Ascending aorta (tissue), 2 donors: ENCODE results near the gene E2F3. TPM values are rescaled to one million over a fixed set of nuclear protein-coding genes. Genes with fewer than 3 reads are reported as not detected.

Source experiments
- DNase-seq, 2 donors: peaks; one replicate each; pipeline ENCODE4 v3.0.0-alpha.2; 2019; ENCODE audit warnings: low spot score in 2 of 2
- H3K27ac ChIP-seq, 2 donors: fragments of 200-600 bp; sonication (generic); one replicate each; pipeline ENCODE4 v1.5.1; 2016 to 2017; ENCODE audit warnings: mild to moderate bottlenecking in 1 of 2
- H3K27me3 ChIP-seq: fragments of 200-600 bp; sonication (generic); one replicate; pipeline ENCODE4 v1.5.1; 2017
- H3K36me3 ChIP-seq, 2 donors: fragments of 200-600 bp; sonication (generic); one replicate each; pipeline ENCODE4 v1.5.1; 2016
- H3K4me1 ChIP-seq, 2 donors: fragments of 200-600 bp; sonication (generic); one replicate each; pipeline ENCODE4 v1.5.1; 2016 to 2017; ENCODE audit warnings: mild to moderate bottlenecking in 1 of 2
- H3K4me3 ChIP-seq, 2 donors: fragments of 200-600 bp; sonication (generic); one replicate each; pipeline ENCODE4 v1.5.1; 2016 to 2017; ENCODE audit warnings: mild to moderate bottlenecking in 1 of 2
- H3K9me3 ChIP-seq, 2 donors: fragments of 200-600 bp; sonication (generic); one replicate each; pipeline ENCODE4 v1.5.1; 2016
- CTCF ChIP-seq, 3 experiments: fragments of 200-600 bp in 2 of 3; fragments of 450-650 bp in 1 of 3; sonication (generic) in 2 of 3; IDR thresholded peaks; one replicate each; pipeline ENCODE4 v1.5.1; 2016 to 2019; ENCODE audit warnings: antibody characterized with exemption in 3 of 3, mild to moderate bottlenecking in 1 of 3, moderate library complexity in 1 of 3
- intact Hi-C: fragments of 100-400 bp; cut with DNase I; formaldehyde crosslinking; loops from one replicate; pipeline ENCODE4 v1.15.1; 2023
- total RNA-seq: library from RNA; depleted of rRNA; stranded (reverse); fragments of >200 nt; gene quantifications from one replicate; pipeline ENCODE4 v1.1.0, GENCODE V29; 2016

The E2F3 gene
- total RNA-seq, 1 donor from 2014 or later: 1.1 TPM

GRCh38 chr6:20467437-20467836 is 65.8 kb downstream of the E2F3 start:
- TF ChIP-seq CTCF (IDR thresholded peaks at IDR 0.05): no peak
- no peak overlapping the region for H3K4me3 ChIP-seq
- DNase-seq: no peak

GRCh38 chr6:20468209-20468608 is 66.5 kb downstream of the E2F3 start:
- no peaks in the 10 kb centered on the region for H3K4me1 ChIP-seq
- intact Hi-C loops: no loop called here
- no peak for DNase-seq
- H3K36me3 ChIP-seq: no peaks in the 10 kb centered on the region
- TF ChIP-seq CTCF (IDR thresholded peaks at IDR 0.05): no peak
- H3K27ac ChIP-seq: no peak overlapping the region
- H3K9me3 ChIP-seq: no peaks in the 10 kb centered on the region
- no peak overlapping the region for H3K4me3 ChIP-seq
- no peaks in the 10 kb centered on the region for H3K27me3 ChIP-seq

More at GRCh38 chr6:20467437-20467836, 65.8 kb downstream of the E2F3 start:
- H3K4me1 ChIP-seq: no peaks in the 10 kb centered on the region
- H3K9me3 ChIP-seq: no peaks in the 10 kb centered on the region
- no peaks in the 10 kb centered on the region for H3K27me3 ChIP-seq
- no peaks in the 10 kb centered on the region for H3K36me3 ChIP-seq
- intact Hi-C loops: no loop called here
- H3K27ac ChIP-seq: no peak overlapping the region

- no peak for TF ChIP-seq CTCF (IDR thresholded peaks at IDR 0.05)
- intact Hi-C loops: no loop called here
- Histone ChIP-seq H3K36me3 (no peaks in the 10 kb centered on the region), H3K27me3 (no peaks in the 10 kb centered on the region), H3K27ac (no peak overlapping the region), H3K4me1 (no peaks in the 10 kb centered on the region), H3K9me3 (no peaks in the 10 kb centered on the region), H3K4me3 (no peak overlapping the region)
- DNase-seq: no peak
These were observed 71.1 kb downstream of the E2F3 start for GRCh38 chr6:20472748-20473147.

- intact Hi-C loops: no loop called here
- TF ChIP-seq CTCF (IDR thresholded peaks at IDR 0.05): no peak
- no peak for DNase-seq
- Histone ChIP-seq H3K9me3 (no peaks in the 10 kb centered on the region), H3K4me1 (no peaks in the 10 kb centered on the region), H3K36me3 (no peaks in the 10 kb centered on the region), H3K4me3 (no peak overlapping the region), H3K27ac (no peak overlapping the region), H3K27me3 (no peaks in the 10 kb centered on the region)
These were observed 71.8 kb downstream of the E2F3 start for GRCh38 chr6:20473518-20473917.

GRCh38 chr6:20474874-20475542 is 73.3 kb downstream of the E2F3 start:
- DNase-seq: no peak
- Histone ChIP-seq H3K4me3 (no peak overlapping the region), H3K9me3 (no peaks in the 10 kb centered on the region), H3K4me1 (no peaks in the 10 kb centered on the region), H3K36me3 (no peaks in the 10 kb centered on the region), H3K27ac (no peak overlapping the region), H3K27me3 (no peaks in the 10 kb centered on the region)
- intact Hi-C loops: no loop called here
- TF ChIP-seq CTCF (IDR thresholded peaks at IDR 0.05): no peak
